PC-3 (cell line): ENCODE results near the gene DOCK1. TPM values are rescaled to one million over a fixed set of nuclear protein-coding genes. Genes with fewer than 3 reads are reported as not detected.

ENCODE experiments used
- ATAC-seq: fragments of 200-7000 bp; cut with Tn5 transposase; 2 replicates; pipeline ENCODE4 v1.9.1; 2020; ENCODE audit warnings: mild to moderate bottlenecking, moderate library complexity
- BruUV-seq: library from RNA; stranded (reverse); fragments of 400-500 nt; replicated peaks from 2 replicates; lab custom pipeline; 2021; lab: Mats Ljungman, UMichigan
- CTCF ChIA-PET: fragments of 300-600 bp; sonication (Branson Sonifier 250); formaldehyde crosslinking; loops from one replicate; lab custom pipeline; 2022; ENCODE audit warnings: antibody characterized with exemption; lab: Charles Lee
- POLR2A ChIA-PET: fragments of 300-600 bp; sonication (Branson Sonifier 250); formaldehyde crosslinking; loops from one replicate; lab custom pipeline; 2022; ENCODE audit warnings: antibody characterized with exemption; ENCODE audit not compliant: unreplicated experiment; lab: Charles Lee
- DNase-seq: peaks from one replicate; pipeline ENCODE4 v3.0.0-alpha.2; 2015
- H2AFZ ChIP-seq: fragments of 300-600 bp; sonication (generic); 2 replicates; pipeline ENCODE4 v1.6.0; 2016; ENCODE audit warnings: antibody characterized with exemption, low read length
- H3F3A ChIP-seq: fragments of 300-600 bp; sonication (generic); one replicate; pipeline ENCODE4 v1.6.0; 2017; ENCODE audit warnings: antibody characterized with exemption, low read length, control low read depth, mild to moderate bottlenecking; ENCODE audit not compliant: unreplicated experiment
- H3K27ac ChIP-seq: fragments of 300-600 bp; sonication (generic); 2 replicates; pipeline ENCODE4 v1.5.1; 2016; ENCODE audit warnings: mild to moderate bottlenecking, low read length
- H3K27me3 ChIP-seq: fragments of 300-600 bp; sonication (generic); 2 replicates; pipeline ENCODE4 v1.6.1; 2016; ENCODE audit warnings: low read length, mixed read lengths
- H3K36me3 ChIP-seq: fragments of 300-600 bp; sonication (generic); 2 replicates; pipeline ENCODE4 v1.6.1; 2016; ENCODE audit warnings: low read depth, mixed run types, low read length, mixed read lengths
- H3K4me1 ChIP-seq: fragments of 300-600 bp; sonication (generic); 2 replicates; pipeline ENCODE4 v1.5.1; 2016; ENCODE audit warnings: low read length; ENCODE audit not compliant: insufficient read depth
- H3K4me2 ChIP-seq: fragments of 300-600 bp; sonication (generic); 2 replicates; pipeline ENCODE4 v1.6.0; 2016; ENCODE audit warnings: low read length
- H3K4me3 ChIP-seq: fragments of 300-600 bp; sonication (generic); 2 replicates; pipeline ENCODE4 v1.5.1; 2016; ENCODE audit warnings: mild to moderate bottlenecking, low read length, mixed read lengths
- H3K79me2 ChIP-seq: fragments of 300-600 bp; sonication (generic); 2 replicates; pipeline ENCODE4 v1.6.1; 2017; ENCODE audit warnings: low read length, mixed read lengths
- H3K9ac ChIP-seq: fragments of 300-600 bp; sonication (generic); 2 replicates; pipeline ENCODE4 v1.6.0; 2016; ENCODE audit warnings: mild to moderate bottlenecking, low read length
- H3K9me2 ChIP-seq: fragments of 300-600 bp; sonication (generic); replicated peaks from 2 replicates; pipeline ENCODE4 v1.6.1; 2016; ENCODE audit warnings: mixed run types, low read length, mixed read lengths
- H3K9me3 ChIP-seq: fragments of 300-600 bp; sonication (generic); 2 replicates; pipeline ENCODE4 v1.6.1; 2016; ENCODE audit warnings: low read length, mixed read lengths
- H4K20me1 ChIP-seq: fragments of 300-600 bp; sonication (generic); 2 replicates; pipeline ENCODE4 v1.6.1; 2016; ENCODE audit warnings: low read length, mixed read lengths
- CTCF ChIP-seq: fragments of 300-600 bp; sonication (generic); conservative IDR thresholded peaks from 2 replicates; pipeline ENCODE4 v1.5.1; 2017; ENCODE audit warnings: antibody characterized with exemption, low read depth, mild to moderate bottlenecking, low read length
- EZH2 ChIP-seq: fragments of 300-600 bp; sonication (generic); IDR thresholded peaks from one replicate; pipeline ENCODE4 v1.6.1; 2017; ENCODE audit warnings: antibody characterized with exemption, mild to moderate bottlenecking, low read length; ENCODE audit not compliant: unreplicated experiment
- EZH2phosphoT487 ChIP-seq: fragments of 300-600 bp; sonication (generic); IDR thresholded peaks from 2 replicates; pipeline ENCODE4 v1.6.1; 2018; ENCODE audit warnings: mild to moderate bottlenecking, antibody characterized with exemption, low read length, borderline replicate concordance
- intact Hi-C: fragments of 100-400 bp; cut with micrococcal nuclease; formaldehyde crosslinking; loops from 2 replicates; pipeline ENCODE4 v1.9.0; 2023
- total RNA-seq: library from RNA; depleted of rRNA; stranded (reverse); fragments of >200 nt; gene quantifications from 2 replicates; pipeline ENCODE4 v1.2.3, GENCODE V29; 2014

DOCK1 gene
- total RNA-seq, 1 experiment from 2014 or later, result 34.3 TPM

GRCh38 chr10:126903656-126904360 lies 1.4 kb upstream of the DOCK1 start:
- BruUV-seq, result no TSS peak
- no peak for DNase-seq
- no peaks in the 10 kb centered on the region for H3F3A ChIP-seq
- H3K4me3 ChIP-seq, result peak overlapping the region; percentile 76
- no peaks in the 10 kb centered on the region for H3K9me3 ChIP-seq
- no peak for ATAC-seq
- no peak for TF ChIP-seq EZH2
- no peak for TF ChIP-seq EZH2phosphoT487
- no peak for TF ChIP-seq CTCF
- H3K4me2 ChIP-seq, result peak overlapping the region; percentile 83
- H2AFZ ChIP-seq, result no peak overlapping the region
- ChIA-PET CTCF (no interaction called here), POLR2A (no interaction called here)
- H3K9me2 ChIP-seq, result no peaks in the 10 kb centered on the region
- peaks cover 36% of the 10 kb centered on the region for H3K4me1 ChIP-seq
- H3K27me3 ChIP-seq, result no peaks in the 10 kb centered on the region
- H3K27ac ChIP-seq, result no peak overlapping the region
- no peak overlapping the region for H3K9ac ChIP-seq
- intact Hi-C loops, result loop anchor here (5.0 kb wide), 1 partner anchor 63 kb away; no protein-coding TSS in a partner anchor
- no peaks in the 10 kb centered on the region for H4K20me1 ChIP-seq
- H3K36me3 ChIP-seq, result no peaks in the 10 kb centered on the region
- H3K79me2 ChIP-seq, result peaks cover 40% of the 10 kb centered on the region

- peak overlapping the region; percentile 94 for H2AFZ ChIP-seq
Observed at GRCh38 chr10:126904516-126904817, 761 bp upstream of the DOCK1 start.

More at GRCh38 chr10:126904516-126904817, 761 bp upstream of the DOCK1 start:
- TF ChIP-seq CTCF (no peak), EZH2 (no peak)
- Histone ChIP-seq H3K36me3 (no peaks in the 10 kb centered on the region), H3K4me2 (peak overlapping the region; percentile 83), H3K27me3 (no peaks in the 10 kb centered on the region), H4K20me1 (0 out of 2 replicates have a peak, but pooled peaks cover under 1% of the 10 kb centered on the region), H3K4me1 (peaks cover 36% of the 10 kb centered on the region), H3K9ac (peak overlapping the region; percentile 79), H3K79me2 (peaks cover 47% of the 10 kb centered on the region), H3K4me3 (peak overlapping the region; percentile 76), H3K27ac (0 out of 2 replicates have a peak overlapping the region, but pooled peaks have one; percentile 23), H3F3A (no peaks in the 10 kb centered on the region), H3K9me2 (no peaks in the 10 kb centered on the region), H3K9me3 (no peaks in the 10 kb centered on the region)
- no peak for DNase-seq
- CTCF ChIA-PET, result no interaction called here
- intact Hi-C loops, result loop anchor here (5.0 kb wide), 1 partner anchor 63 kb away; no protein-coding TSS in a partner anchor
- TSS peak; percentile 45 for BruUV-seq
- POLR2A ChIA-PET, result no interaction called here
- no peak for ATAC-seq
